Measurements from ENCODE around the gene C1orf87. TPM values are rescaled to one million over a fixed set of nuclear protein-coding genes. Genes with fewer than 3 reads are reported as not detected.
"Not testable (repeated sequence)": the region's sequence is repeated elsewhere in the genome, so short reads cannot be mapped to it uniquely, and the experiment has no call there.

Gene C1orf87
- total RNA-seq, 1 donor from 2014 or later = not detected

DNA sequence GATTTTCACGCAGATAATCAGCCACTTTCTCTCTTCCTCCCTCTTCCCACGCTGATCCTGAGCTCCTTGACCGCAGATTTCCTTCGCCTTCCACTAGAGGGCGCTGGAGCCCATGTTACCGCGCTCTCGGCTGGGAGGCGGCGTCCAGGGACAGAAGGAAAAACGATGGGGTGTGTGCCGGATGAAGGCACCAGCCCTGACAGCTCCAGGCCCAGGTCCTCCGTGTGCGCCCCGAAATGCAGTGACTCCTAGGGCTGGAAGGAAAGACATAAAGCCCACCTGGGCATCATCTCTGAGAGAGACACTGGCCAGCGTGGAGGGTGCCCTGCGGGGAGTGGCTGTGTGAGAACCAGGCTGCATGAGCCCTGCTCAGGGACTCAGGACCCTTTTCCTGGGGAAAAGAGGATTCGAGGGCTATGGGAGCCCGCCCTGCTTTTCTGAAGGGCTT, 102.1 kb downstream of the C1orf87 start:
- peak; percentile 85 for DNase-seq (ENCODE audit: low spot score)
- ATAC-seq = peak; percentile 93
- intact Hi-C loops (cut with DNase I) = no loop called here

DNA sequence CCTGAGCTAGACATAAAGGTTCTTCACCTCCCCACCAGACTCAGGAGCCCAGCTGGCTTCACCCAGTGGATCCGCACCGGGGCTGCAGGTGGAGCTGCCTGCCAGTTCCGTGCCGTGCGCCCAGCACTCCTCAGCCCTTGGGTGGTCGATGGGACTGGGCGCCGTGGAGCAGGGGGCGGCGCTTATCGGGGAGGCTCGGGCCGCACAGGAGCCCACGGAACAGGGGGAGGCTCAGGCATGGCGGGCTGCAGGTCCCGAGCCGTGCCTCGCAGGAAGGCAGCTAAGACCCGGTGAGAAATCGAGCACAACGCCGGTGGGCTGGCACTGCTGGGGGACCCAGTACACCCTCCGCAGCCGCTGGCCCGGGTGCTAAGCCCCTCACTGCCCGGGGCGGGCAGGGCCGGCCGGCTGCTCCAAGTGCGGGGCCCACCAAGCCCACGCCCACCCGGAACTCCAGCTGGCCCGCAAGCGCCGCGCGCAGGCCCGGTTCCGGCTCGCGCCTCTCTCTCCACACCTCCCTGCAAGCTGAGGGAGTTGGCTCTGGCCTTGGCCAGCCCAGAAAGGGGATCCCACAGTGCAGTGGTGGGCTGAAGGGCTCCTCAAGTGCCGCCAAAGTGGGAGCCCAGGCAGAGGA, 103.9 kb downstream of the C1orf87 start:
- ATAC-seq; DNase-seq (ENCODE audit: low spot score); intact Hi-C loops (cut with DNase I): not testable (repeated sequence)

DNA sequence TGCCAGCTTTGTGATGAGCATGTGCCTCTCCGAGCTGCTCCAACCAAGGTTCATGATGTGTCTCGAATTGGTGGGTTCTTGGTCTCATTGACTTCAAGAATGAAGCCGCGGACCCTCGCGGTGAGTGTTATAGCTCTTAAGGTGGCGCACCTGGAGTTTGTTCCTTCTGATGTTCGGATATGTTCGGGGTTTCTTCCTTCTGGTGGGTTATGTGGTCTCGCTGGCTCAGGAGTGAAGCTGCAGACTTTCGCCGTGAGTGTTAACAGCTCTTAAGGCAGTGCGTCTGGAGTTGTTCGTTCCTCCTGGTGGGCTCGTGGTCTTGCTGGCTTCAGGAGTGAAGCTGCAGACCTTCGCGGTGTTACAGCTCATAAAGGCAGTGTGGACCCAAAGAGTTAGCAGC, 104.8 kb downstream of the C1orf87 start:
- DNase-seq (ENCODE audit: low spot score); intact Hi-C loops (cut with DNase I); ATAC-seq: not testable (repeated sequence)

DNA sequence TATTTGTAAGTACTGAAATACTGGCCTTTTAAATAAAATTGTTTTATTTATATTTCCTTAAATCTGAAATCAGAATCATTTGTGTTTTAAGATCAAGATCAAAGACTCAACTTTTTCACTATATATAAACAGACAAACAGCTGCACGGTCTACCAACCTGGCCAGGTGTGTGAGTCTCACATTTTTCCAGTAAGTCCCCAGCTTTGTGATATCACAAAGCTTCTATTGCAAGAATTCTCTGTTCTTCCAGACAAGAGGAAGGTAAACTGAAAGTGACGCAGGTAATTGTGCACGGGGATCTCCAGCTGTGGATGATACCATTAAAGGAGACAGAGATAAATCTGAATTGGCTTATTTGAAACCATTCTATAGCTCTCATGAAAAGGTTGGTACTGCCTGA, 105.8 kb downstream of the C1orf87 start:
- ATAC-seq = no peak

DNA sequence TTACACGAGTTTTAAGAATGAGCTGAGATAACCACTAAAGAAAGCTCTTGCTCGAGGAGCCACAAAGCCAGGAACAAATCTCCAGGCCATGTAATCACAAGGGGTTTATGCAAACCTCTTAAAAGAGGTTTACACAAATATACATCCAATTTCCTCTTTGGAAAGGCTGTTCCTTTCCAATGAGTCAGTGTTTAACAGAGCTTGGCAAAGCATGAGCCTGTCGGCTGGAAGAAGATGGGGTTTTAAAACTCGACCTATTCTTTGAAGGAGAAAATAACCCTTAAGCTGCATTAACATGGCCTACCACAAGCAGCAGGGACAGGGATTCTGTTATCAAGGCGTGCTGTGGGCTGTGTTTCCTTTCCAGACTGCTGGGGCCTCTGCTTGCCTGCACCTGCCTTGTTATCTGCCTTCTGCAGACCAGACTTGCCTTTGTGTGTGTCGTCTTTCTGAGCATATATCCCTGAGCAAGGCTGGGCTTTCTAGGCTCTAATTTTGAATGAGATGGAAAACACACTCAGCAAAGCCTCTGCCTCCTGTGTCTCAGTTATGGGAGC, 106.4 kb downstream of the C1orf87 start:
- DNase-seq (ENCODE audit: low spot score) (no peak), ATAC-seq (no peak)
- intact Hi-C loops (cut with DNase I) = no loop called here

More for the DNA sequence above, 105.8 kb downstream of the C1orf87 start:
- intact Hi-C loops (cut with DNase I) = no loop called here
- DNase-seq (ENCODE audit: low spot score) = no peak

DNA sequence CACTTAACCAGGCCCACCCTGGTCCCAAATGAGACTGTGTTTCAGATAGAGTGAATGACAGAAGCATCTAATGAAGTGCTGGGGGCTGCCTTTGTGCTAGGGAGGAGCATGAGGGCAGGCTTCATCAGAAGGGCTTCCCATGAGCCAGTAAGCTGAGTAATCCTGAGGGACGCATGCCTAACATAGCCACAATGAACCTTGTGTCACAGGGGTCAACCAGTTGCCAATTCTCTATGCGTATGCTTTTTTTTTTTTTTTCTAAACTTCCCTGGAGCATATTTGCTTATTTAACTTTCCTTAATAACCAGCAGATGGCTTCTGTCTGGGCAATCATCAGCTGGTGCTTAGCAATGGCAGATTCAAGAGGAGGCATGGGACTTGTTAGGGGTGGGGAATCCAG, 121.5 kb downstream of the C1orf87 start:
- DNase-seq (ENCODE audit: low spot score) (no peak), ATAC-seq (no peak)
- intact Hi-C loops (cut with DNase I) = no loop called here

DNA sequence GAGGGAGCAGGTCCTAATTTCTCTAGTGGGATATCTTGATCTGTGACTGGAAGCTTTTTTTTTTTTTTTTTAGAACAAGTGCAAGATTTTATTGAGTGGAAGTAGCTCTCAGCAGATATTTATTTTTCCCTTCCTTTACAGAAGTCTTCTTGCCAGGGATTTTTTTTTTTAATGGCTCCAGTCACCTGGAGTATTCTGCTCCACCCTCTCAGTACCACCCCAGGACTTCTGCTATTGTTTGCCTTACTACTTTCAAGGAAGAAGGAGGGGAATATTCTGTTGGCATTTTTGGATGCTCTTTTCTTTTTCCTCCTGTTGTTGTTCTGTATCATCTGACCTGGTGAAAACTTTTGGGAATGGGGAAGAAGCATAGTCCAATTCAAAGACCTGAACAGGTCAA, 123.9 kb downstream of the C1orf87 start:
- DNase-seq (ENCODE audit: low spot score) = no peak
- ATAC-seq = no peak

DNA sequence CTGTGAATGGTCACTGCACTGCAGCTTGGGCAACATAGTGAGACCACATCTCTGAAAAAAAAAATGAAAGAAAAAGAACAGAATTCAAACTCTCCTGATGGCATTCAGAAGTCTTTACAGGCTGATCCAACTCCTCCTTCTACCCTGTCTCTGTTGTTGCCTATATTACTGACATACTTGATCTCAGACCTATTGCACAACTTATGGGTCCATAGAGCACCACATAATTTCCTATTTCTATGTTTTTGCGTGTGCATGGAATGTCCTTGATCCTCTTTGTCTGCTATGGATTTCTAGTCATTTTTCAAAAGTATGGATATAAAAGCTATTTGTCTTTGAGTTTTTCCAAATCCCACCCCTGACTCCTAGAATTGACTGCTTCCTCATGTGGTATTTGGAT, 124.6 kb downstream of the C1orf87 start:
- ATAC-seq (no peak), DNase-seq (ENCODE audit: low spot score) (no peak)
- intact Hi-C loops (cut with DNase I) = loop anchor here (10.0 kb wide), 1 partner anchor 64 kb away; no protein-coding TSS in a partner anchor

More for the DNA sequence above, 123.9 kb downstream of the C1orf87 start:
- intact Hi-C loops (cut with DNase I) = loop anchor here (10.0 kb wide), 1 partner anchor 65 kb away; no protein-coding TSS in a partner anchor

DNA sequence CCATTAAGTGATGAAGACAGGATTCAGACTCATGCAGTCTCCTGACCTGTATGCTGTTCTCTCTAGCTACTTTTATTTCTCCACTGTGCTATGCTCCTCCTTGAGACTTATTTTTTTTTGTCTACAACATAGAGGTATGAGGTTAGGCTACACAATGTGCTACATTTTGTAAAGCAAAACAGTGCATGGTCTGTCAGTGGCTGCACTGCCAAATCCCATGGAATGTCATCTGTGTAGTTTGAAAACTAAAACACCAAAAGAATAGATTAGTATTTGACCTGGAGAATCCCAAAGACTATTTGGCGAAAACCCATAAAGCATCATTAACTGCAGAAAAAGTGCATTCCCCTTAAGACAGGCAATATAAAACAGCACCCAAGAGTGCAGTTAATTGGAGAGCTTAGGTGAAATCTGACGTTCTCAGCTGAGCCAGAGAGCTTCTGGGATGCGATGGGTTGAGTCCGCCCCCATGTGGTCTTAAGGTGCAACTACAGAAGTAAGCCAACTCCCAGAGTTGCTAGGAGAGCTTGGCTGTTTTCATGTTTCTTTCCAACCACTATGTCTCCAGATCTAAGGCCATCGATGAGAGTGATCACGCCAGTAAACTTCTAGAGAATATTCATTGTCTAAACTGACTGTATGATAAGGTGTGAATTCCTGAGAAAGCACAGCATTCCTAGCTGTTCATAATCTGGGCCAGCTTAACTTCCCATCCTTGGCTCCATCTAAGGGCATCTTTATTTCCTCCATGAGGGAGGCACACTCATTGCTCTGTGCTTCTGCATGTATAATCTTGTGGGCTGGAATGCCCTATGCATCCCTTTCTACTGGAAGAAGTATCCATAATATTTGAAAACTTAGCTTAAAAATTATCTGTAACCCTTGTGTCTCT, 126.3 kb downstream of the C1orf87 start:
- DNase-seq (ENCODE audit: low spot score) (peak; percentile 71), ATAC-seq (peak; percentile 91)
- intact Hi-C loops (cut with DNase I) = loop anchor here (10.0 kb wide), 1 partner anchor 62 kb away; no protein-coding TSS in a partner anchor

DNA sequence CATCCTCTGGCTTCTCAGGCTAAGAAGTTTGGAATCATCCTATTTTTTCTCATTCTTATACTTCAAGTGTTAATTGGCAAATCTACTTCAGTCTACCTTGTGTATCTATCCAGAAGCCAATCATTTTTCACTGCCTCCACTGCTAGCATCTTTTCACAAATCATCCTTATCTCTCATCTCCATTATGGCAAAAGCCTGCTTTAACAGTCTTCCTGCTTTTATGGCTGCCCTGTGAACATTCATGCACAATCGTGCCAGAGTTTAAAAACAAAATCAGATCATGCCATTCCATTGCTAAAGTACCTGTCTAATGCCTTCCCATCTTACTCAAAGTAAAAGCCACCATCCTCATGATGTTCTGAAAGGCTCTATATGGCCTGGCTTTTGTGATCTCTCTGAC, 127.8 kb downstream of the C1orf87 start:
- ATAC-seq (no peak), DNase-seq (ENCODE audit: low spot score) (no peak)
- intact Hi-C loops (cut with DNase I) = loop anchor here (10.0 kb wide), 1 partner anchor 61 kb away; no protein-coding TSS in a partner anchor

Other genes with a start within 250 kb of the C1orf87 start
- 21.6 TPM for gene CYP2J2, start 147.0 kb downstream of the C1orf87 start, total RNA-seq